Measurements from ENCODE around the gene PTAFR. TPM values are rescaled to one million over a fixed set of nuclear protein-coding genes. Genes with fewer than 3 reads are reported as not detected.

PTAFR gene
- total and polyA plus RNA-seq, 11 donors: 0.42 to 23.5 (median 2.2) TPM

DNA sequence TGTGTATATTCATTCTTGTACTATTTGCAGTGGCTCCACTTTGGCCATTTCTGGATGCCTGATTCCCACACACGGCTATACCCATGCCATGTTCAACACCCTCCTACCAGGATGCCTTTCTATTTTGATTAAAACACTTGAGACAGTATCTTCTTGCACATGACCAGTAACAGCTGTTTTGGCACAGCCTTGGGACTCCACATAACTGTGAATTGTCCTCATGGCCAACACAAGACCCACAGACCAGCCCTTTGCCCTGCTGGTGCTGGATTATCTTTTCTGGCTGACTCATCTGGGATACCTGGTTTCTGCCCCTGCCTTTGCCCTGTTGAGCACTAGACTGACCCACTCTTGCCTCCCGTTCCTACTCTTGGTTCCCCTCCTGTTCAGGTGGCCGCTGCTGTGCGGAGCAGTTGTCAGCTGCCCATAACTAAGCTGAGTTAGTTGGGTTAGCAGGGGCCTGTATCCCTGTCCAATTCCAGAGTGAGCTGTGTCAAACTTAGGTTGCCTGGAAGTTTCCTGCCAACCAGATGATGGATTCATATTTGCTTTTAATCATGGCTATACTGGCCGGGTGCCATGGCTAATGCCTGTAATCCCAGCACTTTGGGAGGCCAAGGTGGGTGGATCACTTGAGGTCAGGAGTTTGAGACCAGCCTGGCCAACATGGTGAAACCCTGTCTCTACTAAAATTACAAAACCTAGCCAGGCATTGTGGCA is 77.3 kb downstream of the PTAFR start:
- ATAC-seq: peak; percentile 87 to 98 (median 95)
- Histone ChIP-seq H3K4me3 (no peak overlapping the region), H3K9me3 (no peaks in the 10 kb centered on the region), H3K27me3 (no peaks in the 10 kb centered on the region), H3K27ac (peak overlapping the region in 8 of 12 donors; percentile 18 to 77 (median 64)), H3K36me3 (no peaks in the 10 kb centered on the region), H3K4me1 (peaks cover 0 to 11% (median 0%) of the 10 kb centered on the region in 12 donors)
- TF ChIP-seq POLR2A (IDR thresholded peaks at IDR 0.05): no peak
- TF ChIP-seq, protein P1, sequence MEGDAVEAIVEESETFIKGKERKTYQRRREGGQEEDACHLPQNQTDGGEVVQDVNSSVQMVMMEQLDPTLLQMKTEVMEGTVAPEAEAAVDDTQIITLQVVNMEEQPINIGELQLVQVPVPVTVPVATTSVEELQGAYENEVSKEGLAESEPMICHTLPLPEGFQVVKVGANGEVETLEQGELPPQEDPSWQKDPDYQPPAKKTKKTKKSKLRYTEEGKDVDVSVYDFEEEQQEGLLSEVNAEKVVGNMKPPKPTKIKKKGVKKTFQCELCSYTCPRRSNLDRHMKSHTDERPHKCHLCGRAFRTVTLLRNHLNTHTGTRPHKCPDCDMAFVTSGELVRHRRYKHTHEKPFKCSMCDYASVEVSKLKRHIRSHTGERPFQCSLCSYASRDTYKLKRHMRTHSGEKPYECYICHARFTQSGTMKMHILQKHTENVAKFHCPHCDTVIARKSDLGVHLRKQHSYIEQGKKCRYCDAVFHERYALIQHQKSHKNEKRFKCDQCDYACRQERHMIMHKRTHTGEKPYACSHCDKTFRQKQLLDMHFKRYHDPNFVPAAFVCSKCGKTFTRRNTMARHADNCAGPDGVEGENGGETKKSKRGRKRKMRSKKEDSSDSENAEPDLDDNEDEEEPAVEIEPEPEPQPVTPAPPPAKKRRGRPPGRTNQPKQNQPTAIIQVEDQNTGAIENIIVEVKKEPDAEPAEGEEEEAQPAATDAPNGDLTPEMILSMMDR (IDR thresholded peaks at IDR 0.05): no peak
- peak in 4 of 5 donors; percentile 34 to 63 (median 40) for DNase-seq
- WGBS, 4 donors: 60 to 65% (median 63%) methylated on average over 3 to 5 of the region's 5 CpGs
- intact Hi-C loops (cut with DNase I): no loop called here

Other genes starting within 250 kb of the PTAFR start
- gene SMPDL3B, start 241.7 kb downstream of the PTAFR start, total RNA-seq: 1 to 10 TPM in 1 of 9 donors, not detected in 8; 2.2 TPM
- gene SMPDL3B, start 241.7 kb downstream of the PTAFR start, polyA plus RNA-seq: under 1 TPM in 1 of 2 donors, not detected in 1; 0.08 TPM
- gene XKR8, start 216.7 kb downstream of the PTAFR start, total RNA-seq: 1 to 10 TPM; 3.3 to 8.1 (median 4.5) TPM
- 1 to 10 TPM; 3.4 to 6.3 TPM for gene XKR8, start 216.7 kb downstream of the PTAFR start, polyA plus RNA-seq
- gene EYA3, start 88.1 kb downstream of the PTAFR start, total RNA-seq: 10 to 100 TPM; 13.3 to 23.3 (median 18.8) TPM
- gene EYA3, start 88.1 kb downstream of the PTAFR start, polyA plus RNA-seq: 1 to 10 TPM; 5.8 to 8.2 TPM
- 10 to 100 TPM; 47.1 to 66.9 (median 58.4) TPM for gene DNAJC8, start 56.3 kb upstream of the PTAFR start, total RNA-seq
- 10 to 100 TPM; 53.8 to 84.9 TPM for gene DNAJC8, start 56.3 kb upstream of the PTAFR start, polyA plus RNA-seq
- gene ATP5IF1, start 59.4 kb upstream of the PTAFR start, total RNA-seq: 100 to 1,000 TPM; 209 to 865 (median 423) TPM
- gene ATP5IF1, start 59.4 kb upstream of the PTAFR start, polyA plus RNA-seq: 1,000 to 10,000 TPM in 1 of 2 donors, 100 to 1,000 TPM in 1; 286 to 3,101 TPM
- 1 to 10 TPM; 2.4 to 6.4 (median 4.7) TPM for gene SESN2, start 82.8 kb upstream of the PTAFR start, total RNA-seq
- 1 to 10 TPM; 2.1 to 8.8 TPM for gene SESN2, start 82.8 kb upstream of the PTAFR start, polyA plus RNA-seq
- gene MED18, start 152.3 kb upstream of the PTAFR start, total RNA-seq: 10 to 100 TPM in 6 of 9 donors, 1 to 10 TPM in 3; 7.1 to 17.2 (median 11.5) TPM
- 10 to 100 TPM; 10.7 to 14.2 TPM for gene MED18, start 152.3 kb upstream of the PTAFR start, polyA plus RNA-seq
- 10 to 100 TPM; 13.6 to 30.5 (median 19.0) TPM for gene PHACTR4, start 193.1 kb upstream of the PTAFR start, total RNA-seq
- 10 to 100 TPM; 15.9 to 28.8 TPM for gene PHACTR4, start 193.1 kb upstream of the PTAFR start, polyA plus RNA-seq